Esophagus mucosa (tissue), 1 donor: ENCODE data around the gene PDLIM7. TPM values are rescaled to one million over a fixed set of nuclear protein-coding genes. Genes with fewer than 3 reads are reported as not detected.

Source experiments
- ATAC-seq: fragments of 200-7000 bp; cut with Tn5 transposase; one replicate; pipeline ENCODE4 v1.9.1; 2020
- total RNA-seq: library from RNA; stranded (reverse); gene quantifications from one replicate; pipeline ENCODE4 v1.2.4, GENCODE V29; 2023
- donor health status: DM: yes; HTN: yes; CAD: no.

PDLIM7 gene
- total RNA-seq, 1 donor from 2014 or later: 23.0 TPM

DNA sequence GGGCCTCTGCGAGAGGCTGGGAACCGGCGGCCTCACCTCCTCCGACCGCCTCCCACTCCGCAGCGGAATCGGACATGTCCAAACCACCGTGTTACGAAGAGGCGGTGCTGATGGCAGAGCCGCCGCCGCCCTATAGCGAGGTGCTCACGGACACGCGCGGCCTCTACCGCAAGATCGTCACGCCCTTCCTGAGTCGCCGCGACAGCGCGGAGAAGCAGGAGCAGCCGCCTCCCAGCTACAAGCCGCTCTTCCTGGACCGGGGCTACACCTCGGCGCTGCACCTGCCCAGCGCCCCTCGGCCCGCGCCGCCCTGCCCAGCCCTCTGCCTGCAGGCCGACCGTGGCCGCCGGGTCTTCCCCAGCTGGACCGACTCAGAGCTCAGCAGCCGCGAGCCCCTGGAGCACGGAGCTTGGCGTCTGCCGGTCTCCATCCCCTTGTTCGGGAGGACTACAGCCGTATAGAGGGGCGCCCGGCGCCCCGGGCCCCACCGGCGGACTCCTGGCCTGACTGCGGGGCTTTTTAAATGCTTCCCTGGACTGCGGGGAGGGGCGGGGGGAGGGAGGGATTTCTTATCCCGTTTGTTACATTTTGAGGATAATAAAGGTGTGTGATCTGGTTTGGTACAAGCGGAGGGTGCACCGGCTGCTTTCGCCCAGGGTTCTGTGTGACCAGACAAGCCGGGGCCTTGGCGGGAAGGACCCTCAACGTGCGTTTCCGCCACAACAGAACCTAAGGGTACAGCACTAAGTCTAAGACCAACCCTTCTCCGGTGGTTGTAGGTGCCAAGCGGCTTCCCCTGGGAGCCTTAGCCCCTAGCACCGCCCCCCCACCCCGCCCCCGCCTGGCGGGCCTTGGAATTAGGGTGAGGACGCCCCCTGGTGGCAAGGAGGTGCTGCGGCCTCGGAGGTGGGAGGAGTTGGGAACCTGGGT, 41.5 kb downstream of the PDLIM7 start:
- peak; percentile 61 for ATAC-seq

- peak; percentile 51 for ATAC-seq
These were observed 42.3 kb downstream of the PDLIM7 start for GRCh38 chr5:177455036-177455660.

- ATAC-seq: peak; percentile 63
These were observed 42.9 kb downstream of the PDLIM7 start for GRCh38 chr5:177454397-177455035.

DNA sequence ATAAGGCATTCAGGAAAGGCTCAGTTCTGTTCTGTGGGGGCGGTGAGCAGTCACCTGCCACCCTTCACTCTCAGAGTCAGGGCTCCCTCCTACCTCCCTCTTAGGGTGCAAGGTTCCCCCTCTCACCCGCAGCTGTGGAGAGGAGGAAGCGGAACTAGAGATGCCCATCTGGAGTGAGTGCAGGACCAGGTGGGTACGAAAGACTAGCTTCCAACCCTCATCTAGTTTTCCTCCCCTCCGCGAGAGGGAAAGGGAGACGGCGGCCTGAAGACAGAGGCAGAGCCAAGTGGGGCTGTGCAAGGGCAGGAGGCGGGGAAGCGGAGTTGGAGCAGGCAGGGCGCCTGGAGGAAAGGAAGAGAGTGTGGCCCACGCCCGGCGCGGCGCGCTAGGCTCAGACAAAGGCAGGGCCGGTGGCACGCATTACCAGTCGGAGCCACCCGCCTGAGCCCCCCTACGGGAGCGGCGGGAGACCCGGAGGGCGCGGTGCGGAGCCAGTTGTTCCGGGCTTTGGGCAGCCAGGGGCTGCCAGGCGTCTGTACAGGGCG, 43.5 kb downstream of the PDLIM7 start:
- peak; percentile 2 for ATAC-seq

DNA sequence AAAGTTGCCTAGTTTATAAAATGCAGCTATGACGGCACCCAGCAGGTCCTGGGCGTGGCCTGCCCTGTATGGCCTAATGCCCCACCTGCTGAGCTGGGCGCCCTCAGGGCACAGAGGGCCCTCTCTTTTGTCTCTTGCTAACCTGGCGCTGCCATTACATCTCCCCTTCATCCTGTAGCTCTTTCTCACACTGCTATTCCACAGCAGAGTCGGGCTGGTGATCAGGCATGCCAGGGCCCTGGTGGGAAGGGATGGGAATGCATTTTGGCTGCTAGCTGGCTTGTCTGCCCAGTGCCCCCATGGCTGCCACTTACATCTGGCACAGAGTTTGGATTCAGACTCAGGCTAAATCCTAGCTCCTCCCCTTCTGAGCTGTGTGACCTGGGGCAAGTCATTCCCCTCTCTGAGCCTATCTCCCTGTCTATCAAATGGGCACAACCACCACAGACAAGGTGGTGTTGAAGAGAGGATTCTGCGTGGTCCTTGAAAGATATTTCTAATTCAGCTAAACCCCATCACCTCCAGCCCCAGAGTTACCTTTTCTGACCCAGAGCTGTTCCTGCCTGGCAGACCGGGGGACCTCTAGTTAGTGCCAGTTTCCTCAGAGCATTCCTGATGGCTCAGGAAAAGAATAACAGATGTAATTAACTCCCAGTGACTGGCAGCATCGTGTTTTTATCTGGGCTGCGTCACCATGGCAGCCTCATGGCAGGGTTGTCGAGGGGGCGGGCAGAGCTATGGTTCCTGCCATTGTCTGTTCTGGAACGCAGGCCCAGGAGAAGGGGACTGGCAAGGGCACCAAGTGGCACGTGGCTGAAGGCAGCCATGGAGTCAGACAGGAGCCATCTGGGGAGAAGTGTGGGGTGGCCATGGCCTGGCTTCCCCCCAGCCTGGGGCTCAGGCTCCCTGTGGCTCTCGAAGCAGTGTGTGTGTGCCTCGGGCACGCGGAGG, 44.4 kb downstream of the PDLIM7 start:
- no peak for ATAC-seq

DNA sequence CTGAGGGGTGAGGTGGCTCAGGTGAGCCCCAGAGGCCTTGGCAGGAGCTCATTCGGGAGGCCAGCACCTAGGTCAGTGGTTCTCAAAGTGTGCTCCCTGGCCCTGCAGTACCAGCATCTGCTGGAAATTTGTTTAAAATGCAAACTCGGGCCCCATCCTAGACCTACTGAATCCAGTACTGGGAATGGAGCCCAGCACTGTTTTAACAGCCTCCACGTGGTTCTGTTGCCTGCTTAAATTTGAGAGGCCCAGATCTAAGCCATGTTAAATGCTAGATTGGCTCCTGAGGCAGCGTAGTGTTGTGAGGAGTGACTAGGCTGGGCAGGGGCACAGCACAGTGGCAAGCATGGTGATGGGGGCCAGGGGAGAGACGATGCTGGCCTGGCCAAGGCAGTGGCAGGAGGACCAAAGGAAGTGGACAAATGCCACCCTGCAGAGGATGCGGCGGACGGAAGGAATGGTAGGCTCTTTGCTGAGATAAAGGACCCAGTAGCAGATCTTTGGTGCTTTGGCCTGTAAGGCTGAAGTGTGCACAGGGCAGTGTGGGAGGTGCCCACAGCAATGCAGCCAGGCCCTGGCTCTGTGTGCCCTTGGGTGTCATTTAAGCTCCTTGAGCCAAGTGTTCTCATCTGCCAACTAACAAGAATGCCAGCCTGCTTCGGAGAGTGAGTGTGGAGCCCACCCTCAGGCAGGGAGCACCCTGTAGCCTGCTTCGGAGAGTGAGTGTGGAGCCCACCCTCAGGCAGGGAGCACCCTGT, 46.6 kb downstream of the PDLIM7 start:
- no peak for ATAC-seq

DNA sequence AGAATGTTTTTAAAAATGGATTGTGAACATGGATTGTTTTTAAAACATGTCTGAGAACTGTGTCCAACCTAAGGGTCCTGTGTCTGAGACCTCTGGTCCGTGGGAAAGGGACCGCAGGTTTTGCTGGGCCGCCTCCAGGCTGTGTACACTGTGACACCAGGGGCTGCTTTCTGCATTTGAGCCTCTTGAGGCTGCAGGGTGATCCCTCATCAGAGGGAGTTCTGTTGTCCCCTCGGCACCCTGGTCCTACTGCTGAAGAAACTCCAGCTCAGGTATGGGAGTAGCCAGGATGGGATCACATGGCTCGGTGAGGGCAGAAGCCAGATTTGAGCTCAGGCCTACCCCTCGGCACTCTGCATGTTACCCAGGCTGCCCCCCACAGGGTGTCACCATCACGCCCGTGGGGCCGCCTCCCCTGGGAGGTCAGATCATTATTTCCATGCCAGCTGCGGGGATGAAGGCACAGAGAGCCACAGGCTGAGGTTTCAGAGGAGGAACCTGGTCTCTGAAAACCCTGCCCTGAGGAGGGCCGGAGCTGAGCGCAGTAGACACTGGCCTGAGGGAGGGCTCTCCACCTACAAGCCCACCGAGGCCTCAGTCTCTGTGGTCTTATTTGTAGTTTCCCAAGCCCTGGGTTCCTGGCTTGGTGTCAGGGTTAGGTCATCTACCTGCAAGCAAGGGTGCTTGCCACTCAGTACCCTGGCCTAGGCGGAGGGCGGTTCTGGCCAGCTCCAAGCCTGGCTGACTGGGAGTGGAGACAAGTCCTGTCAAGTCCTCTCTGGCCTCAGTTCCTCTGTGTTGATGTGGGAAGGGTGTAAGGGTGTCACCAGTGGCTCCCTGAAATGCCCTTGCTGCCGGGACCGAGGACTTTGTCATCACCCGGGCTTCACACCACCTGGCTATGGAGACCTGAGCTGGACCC, 48.0 kb downstream of the PDLIM7 start:
- peak; percentile 50 for ATAC-seq

GRCh38 chr5:177448244-177448950, 49.0 kb downstream of the PDLIM7 start:
- ATAC-seq: no peak

DNA sequence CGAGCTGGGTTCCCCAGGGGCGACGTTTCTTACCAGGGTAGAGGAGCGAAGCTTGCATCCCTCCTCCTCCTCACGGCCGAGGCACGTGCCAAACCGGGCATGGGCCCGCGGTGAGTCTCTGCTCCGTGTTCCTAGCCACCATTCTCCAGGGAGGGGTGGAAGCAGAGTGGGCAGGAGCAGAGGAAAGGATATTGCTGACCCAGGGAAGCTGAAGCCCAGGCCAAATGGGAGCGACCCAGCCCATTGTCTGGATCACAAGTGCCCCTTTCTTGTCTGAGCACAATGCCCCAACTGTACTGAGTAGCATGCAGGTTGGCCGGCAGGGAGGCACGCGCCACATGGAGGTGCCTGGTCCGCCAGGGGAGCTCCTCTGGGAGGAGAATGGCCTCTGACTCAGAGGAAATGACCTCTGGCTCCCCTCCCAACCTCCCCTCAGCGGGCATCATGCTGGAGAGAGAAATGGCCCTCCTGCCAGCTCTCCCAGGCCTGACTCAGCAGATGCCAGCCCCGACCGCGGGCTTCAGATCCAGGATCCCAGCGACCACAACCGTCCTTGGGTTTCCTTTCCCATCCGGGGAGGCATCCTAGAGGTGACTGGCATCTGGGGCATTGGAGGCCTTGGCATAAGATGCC, 49.7 kb downstream of the PDLIM7 start:
- peak; percentile 8 for ATAC-seq

- ATAC-seq: peak; percentile 2
These were observed 50.3 kb downstream of the PDLIM7 start for GRCh38 chr5:177447066-177447610.

- ATAC-seq: peak; percentile 61
These were observed 51.0 kb downstream of the PDLIM7 start, which contains the start of gene PRR7 for GRCh38 chr5:177446200-177447065. Gene PRR7, plus strand, starts transcription at chr5:177446814. Its CDS starts 8,254 bp downstream, at chr5:177455068.

- no peak for ATAC-seq
These were observed 51.5 kb downstream of the PDLIM7 start for GRCh38 chr5:177445917-177446199.

- ATAC-seq: no peak
These were observed 52.1 kb downstream of the PDLIM7 start for GRCh38 chr5:177445052-177445916.

DNA sequence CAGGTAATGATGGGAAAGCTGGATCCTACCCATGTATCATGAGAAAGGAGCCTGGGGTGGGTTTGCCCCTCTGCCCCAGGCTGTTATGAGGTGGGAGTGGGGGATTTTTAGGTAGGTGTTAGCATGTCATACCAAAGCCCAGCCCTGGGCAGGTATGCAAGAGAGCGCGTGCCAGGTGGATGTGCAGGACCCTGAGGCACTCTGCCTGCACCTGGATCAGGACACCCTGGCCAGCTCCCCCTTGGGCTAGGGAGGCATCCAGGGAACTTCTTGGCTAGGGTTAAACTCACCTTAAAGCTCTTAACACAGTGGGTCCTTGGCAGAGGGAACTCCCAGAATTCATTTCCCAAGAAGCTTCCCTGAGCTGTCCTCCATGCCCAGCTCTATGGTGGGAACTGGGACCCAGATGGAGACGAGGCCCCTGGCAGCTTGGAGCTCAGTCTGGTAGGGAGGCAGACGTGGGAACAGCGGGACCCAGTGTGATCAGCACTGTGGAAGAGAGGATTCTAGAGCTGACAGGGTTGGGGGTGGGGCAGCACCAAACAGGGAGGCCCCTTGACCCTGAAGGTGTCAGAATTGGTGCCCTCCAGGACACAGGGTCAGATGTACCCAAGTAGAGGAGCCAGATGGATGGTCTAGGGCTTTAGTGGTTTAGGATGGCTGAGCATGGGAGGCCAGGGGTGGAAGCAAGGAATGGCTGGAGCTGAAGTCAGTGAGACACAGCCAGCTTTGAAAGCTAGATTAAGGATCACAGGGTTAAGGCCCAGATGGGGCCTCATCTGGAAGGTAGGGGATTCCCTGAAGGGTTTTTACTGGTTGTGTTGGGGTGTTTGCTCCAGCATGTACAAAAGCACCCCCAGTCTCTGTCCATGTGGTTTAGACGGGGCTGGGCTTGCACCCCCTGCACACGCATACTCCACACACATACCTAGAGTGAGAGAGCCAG, 53.0 kb downstream of the PDLIM7 start:
- ATAC-seq: no peak
